ENCODE results near the gene ONECUT1.

- TF ChIP-seq, protein P1, sequence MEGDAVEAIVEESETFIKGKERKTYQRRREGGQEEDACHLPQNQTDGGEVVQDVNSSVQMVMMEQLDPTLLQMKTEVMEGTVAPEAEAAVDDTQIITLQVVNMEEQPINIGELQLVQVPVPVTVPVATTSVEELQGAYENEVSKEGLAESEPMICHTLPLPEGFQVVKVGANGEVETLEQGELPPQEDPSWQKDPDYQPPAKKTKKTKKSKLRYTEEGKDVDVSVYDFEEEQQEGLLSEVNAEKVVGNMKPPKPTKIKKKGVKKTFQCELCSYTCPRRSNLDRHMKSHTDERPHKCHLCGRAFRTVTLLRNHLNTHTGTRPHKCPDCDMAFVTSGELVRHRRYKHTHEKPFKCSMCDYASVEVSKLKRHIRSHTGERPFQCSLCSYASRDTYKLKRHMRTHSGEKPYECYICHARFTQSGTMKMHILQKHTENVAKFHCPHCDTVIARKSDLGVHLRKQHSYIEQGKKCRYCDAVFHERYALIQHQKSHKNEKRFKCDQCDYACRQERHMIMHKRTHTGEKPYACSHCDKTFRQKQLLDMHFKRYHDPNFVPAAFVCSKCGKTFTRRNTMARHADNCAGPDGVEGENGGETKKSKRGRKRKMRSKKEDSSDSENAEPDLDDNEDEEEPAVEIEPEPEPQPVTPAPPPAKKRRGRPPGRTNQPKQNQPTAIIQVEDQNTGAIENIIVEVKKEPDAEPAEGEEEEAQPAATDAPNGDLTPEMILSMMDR (IDR thresholded peaks at IDR 0.05), result no peak
- no peak for TF ChIP-seq POLR2A (IDR thresholded peaks at IDR 0.05)
Measured at GRCh38 chr15:52796228-52796521, 6.0 kb upstream of the ONECUT1 start.

Measured in sigmoid colon (tissue), 3 donors.